HG03469 (cell line): ENCODE measurements around the gene KRTAP23-1.

Experiments used
- ATAC-seq: cut with Tn5 transposase; IDR thresholded peaks from one replicate; pipeline ENCODE4 v1.9.1; 2021; ENCODE audit warnings: mild to moderate bottlenecking, moderate library complexity, moderate number of reproducible peaks; ENCODE audit not compliant: unreplicated experiment

The KRTAP23-1 gene

GRCh38 chr21:30348506-30348905, at the start of gene KRTAP23-1:
TSS of gene KRTAP23-1 (minus strand) at chr21:30348606. CDS start at chr21:30348606, 0 bp downstream.
- ATAC-seq: no peak

- no peak for ATAC-seq
These were observed 47.3 kb upstream of the KRTAP23-1 start, which contains the start of gene KRTAP13-1 for GRCh38 chr21:30395731-30396130. TSS of gene KRTAP13-1 (plus strand) at chr21:30396031. CDS start at chr21:30396087, 56 bp downstream.

GRCh38 chr21:30391492-30392025, 43.2 kb upstream of the KRTAP23-1 start:
- no peak for ATAC-seq

GRCh38 chr21:30382201-30382600, 33.8 kb upstream of the KRTAP23-1 start:
- ATAC-seq: no peak

- ATAC-seq: no peak
These were observed 23.8 kb upstream of the KRTAP23-1 start, which contains the start of gene KRTAP13-2 for GRCh38 chr21:30372139-30372770. TSS of gene KRTAP13-2 (minus strand) at chr21:30372271. CDS start at chr21:30372213, 58 bp downstream.

GRCh38 chr21:30355906-30356305, 7.5 kb upstream of the KRTAP23-1 start:
- ATAC-seq: no peak

- no peak for ATAC-seq
These were observed 6.1 kb upstream of the KRTAP23-1 start for GRCh38 chr21:30354308-30355005.

GRCh38 chr21:30351534-30351933, 3.1 kb upstream of the KRTAP23-1 start:
- no peak for ATAC-seq

- no peak for ATAC-seq
These were observed 1.2 kb upstream of the KRTAP23-1 start for GRCh38 chr21:30349572-30349971.

- ATAC-seq: no peak
These were observed 3.4 kb downstream of the KRTAP23-1 start for GRCh38 chr21:30345014-30345413.

GRCh38 chr21:30340714-30341573, 7.5 kb downstream of the KRTAP23-1 start:
- ATAC-seq: no peak

GRCh38 chr21:30338717-30339116, 9.7 kb downstream of the KRTAP23-1 start:
- no peak for ATAC-seq

GRCh38 chr21:30337772-30338171, 10.6 kb downstream of the KRTAP23-1 start:
- ATAC-seq: no peak

GRCh38 chr21:30337276-30337744, 11.1 kb downstream of the KRTAP23-1 start, which contains the start of gene KRTAP27-1:
TSS of gene KRTAP27-1 (minus strand) at chr21:30337694. CDS start at chr21:30337668, 26 bp downstream.
- no peak for ATAC-seq

GRCh38 chr21:30336596-30336995, 11.8 kb downstream of the KRTAP23-1 start:
- no peak for ATAC-seq

- ATAC-seq: no peak
These were observed 14.7 kb downstream of the KRTAP23-1 start for GRCh38 chr21:30333736-30334135.

- ATAC-seq: no peak
These were observed 15.7 kb downstream of the KRTAP23-1 start for GRCh38 chr21:30332681-30333080.

- no peak for ATAC-seq
These were observed 19.1 kb downstream of the KRTAP23-1 start for GRCh38 chr21:30329203-30329875.

- ATAC-seq: no peak
These were observed 22.0 kb downstream of the KRTAP23-1 start for GRCh38 chr21:30326390-30326789.

GRCh38 chr21:30320215-30320614, 28.2 kb downstream of the KRTAP23-1 start, which contains the start of gene KRTAP26-1:
TSS of gene KRTAP26-1 (minus strand) at chr21:30320315. CDS start at chr21:30320035, 280 bp downstream.
- ATAC-seq: no peak
